T-helper 2 cell treated with Interferon-gamma antibody and Interleukin-4, amounts not matched to agents 5 μg/mL and 100 μg/mL, for 36 hours (primary cell): Measurements from ENCODE around the gene ADAMTS20.

Experiments used
- DNase-seq: peaks from one replicate; pipeline ENCODE4 v3.0.0; 2021; ENCODE audit warnings: low spot score
- H3K27ac Mint-ChIP-seq: one replicate; pipeline ENCODE4 v1.8.0; 2021; ENCODE audit warnings: mild to moderate bottlenecking, mixed read lengths
- H3K27me3 Mint-ChIP-seq: one replicate; pipeline ENCODE4 v1.8.0; 2021; ENCODE audit warnings: low read depth, mixed read lengths
- H3K36me3 Mint-ChIP-seq: one replicate; pipeline ENCODE4 v1.8.0; 2021; ENCODE audit warnings: low read depth, mixed read lengths
- H3K4me1 Mint-ChIP-seq: one replicate; pipeline ENCODE4 v1.8.0; 2021; ENCODE audit warnings: low read depth, mixed read lengths
- H3K4me3 Mint-ChIP-seq: one replicate; pipeline ENCODE4 v1.8.0; 2022; ENCODE audit warnings: mild to moderate bottlenecking, moderate library complexity, mixed read lengths
- H3K9me3 Mint-ChIP-seq: one replicate; pipeline ENCODE4 v1.8.0; 2021; ENCODE audit warnings: mixed read lengths

The ADAMTS20 gene

GRCh38 chr12:43333644-43334043 lies 218.4 kb downstream of the ADAMTS20 start:
- Mint-ChIP-seq H3K9me3 (no peaks in the 10 kb centered on the region), H3K4me3 (no peak overlapping the region)
- DNase-seq, result no peak

GRCh38 chr12:43332977-43333640 lies 218.9 kb downstream of the ADAMTS20 start:
- no peak overlapping the region for H3K27ac Mint-ChIP-seq
- DNase-seq, result no peak
- H3K9me3 Mint-ChIP-seq, result no peaks in the 10 kb centered on the region
- H3K4me3 Mint-ChIP-seq, result no peak overlapping the region
- no peaks in the 10 kb centered on the region for H3K36me3 Mint-ChIP-seq
- no peaks in the 10 kb centered on the region for H3K27me3 Mint-ChIP-seq
- no peaks in the 10 kb centered on the region for H3K4me1 Mint-ChIP-seq

More at GRCh38 chr12:43333644-43334043, 218.4 kb downstream of the ADAMTS20 start:
- Mint-ChIP-seq H3K27ac (no peak overlapping the region), H3K27me3 (no peaks in the 10 kb centered on the region), H3K4me1 (no peaks in the 10 kb centered on the region), H3K36me3 (no peaks in the 10 kb centered on the region)

GRCh38 chr12:43331935-43332334 lies 220.1 kb downstream of the ADAMTS20 start:
- Mint-ChIP-seq H3K9me3 (no peaks in the 10 kb centered on the region), H3K27me3 (no peaks in the 10 kb centered on the region), H3K36me3 (no peaks in the 10 kb centered on the region), H3K27ac (no peak overlapping the region), H3K4me3 (no peak overlapping the region), H3K4me1 (no peaks in the 10 kb centered on the region)
- no peak for DNase-seq

GRCh38 chr12:43329375-43329774 lies 222.6 kb downstream of the ADAMTS20 start:
- Mint-ChIP-seq H3K4me1 (no peaks in the 10 kb centered on the region), H3K27me3 (no peaks in the 10 kb centered on the region), H3K36me3 (no peaks in the 10 kb centered on the region), H3K4me3 (no peak overlapping the region), H3K9me3 (no peaks in the 10 kb centered on the region), H3K27ac (no peak overlapping the region)
- DNase-seq, result no peak

- no peaks in the 10 kb centered on the region for H3K4me1 Mint-ChIP-seq
- no peaks in the 10 kb centered on the region for H3K36me3 Mint-ChIP-seq
- no peaks in the 10 kb centered on the region for H3K27me3 Mint-ChIP-seq
- no peak overlapping the region for H3K4me3 Mint-ChIP-seq
- no peak overlapping the region for H3K27ac Mint-ChIP-seq
- no peaks in the 10 kb centered on the region for H3K9me3 Mint-ChIP-seq
- no peak for DNase-seq
Observed at GRCh38 chr12:43325786-43326185, 226.2 kb downstream of the ADAMTS20 start.

- Mint-ChIP-seq H3K27me3 (no peaks in the 10 kb centered on the region), H3K4me1 (no peaks in the 10 kb centered on the region), H3K36me3 (no peaks in the 10 kb centered on the region), H3K4me3 (no peak overlapping the region), H3K9me3 (no peaks in the 10 kb centered on the region), H3K27ac (no peak overlapping the region)
- DNase-seq, result no peak
Observed at GRCh38 chr12:43320281-43320680, 231.7 kb downstream of the ADAMTS20 start.

- H3K36me3 Mint-ChIP-seq, result no peaks in the 10 kb centered on the region
- no peaks in the 10 kb centered on the region for H3K9me3 Mint-ChIP-seq
- no peak overlapping the region for H3K27ac Mint-ChIP-seq
- H3K27me3 Mint-ChIP-seq, result no peaks in the 10 kb centered on the region
- H3K4me1 Mint-ChIP-seq, result no peaks in the 10 kb centered on the region
- no peak overlapping the region for H3K4me3 Mint-ChIP-seq
- DNase-seq, result no peak
Observed at GRCh38 chr12:43318021-43318420, 234.0 kb downstream of the ADAMTS20 start.

GRCh38 chr12:43317156-43317555 lies 234.8 kb downstream of the ADAMTS20 start:
- Mint-ChIP-seq H3K27ac (no peak overlapping the region), H3K9me3 (no peaks in the 10 kb centered on the region), H3K36me3 (no peaks in the 10 kb centered on the region), H3K27me3 (no peaks in the 10 kb centered on the region), H3K4me1 (no peaks in the 10 kb centered on the region), H3K4me3 (no peak overlapping the region)
- no peak for DNase-seq

- no peak for DNase-seq
- Mint-ChIP-seq H3K4me3 (no peak overlapping the region), H3K27me3 (no peaks in the 10 kb centered on the region), H3K27ac (no peak overlapping the region), H3K9me3 (no peaks in the 10 kb centered on the region), H3K4me1 (no peaks in the 10 kb centered on the region), H3K36me3 (no peaks in the 10 kb centered on the region)
Observed at GRCh38 chr12:43316520-43316919, 235.5 kb downstream of the ADAMTS20 start.

GRCh38 chr12:43315961-43316360 lies 236.0 kb downstream of the ADAMTS20 start:
- H3K27me3 Mint-ChIP-seq, result no peaks in the 10 kb centered on the region
- DNase-seq, result no peak
- no peak overlapping the region for H3K27ac Mint-ChIP-seq
- no peak overlapping the region for H3K4me3 Mint-ChIP-seq
- H3K9me3 Mint-ChIP-seq, result peaks cover 1% of the 10 kb centered on the region
- no peaks in the 10 kb centered on the region for H3K36me3 Mint-ChIP-seq
- no peaks in the 10 kb centered on the region for H3K4me1 Mint-ChIP-seq

GRCh38 chr12:43312991-43313505 lies 239.0 kb downstream of the ADAMTS20 start:
- Mint-ChIP-seq H3K4me3 (no peak overlapping the region), H3K36me3 (no peaks in the 10 kb centered on the region), H3K27ac (no peak overlapping the region), H3K27me3 (no peaks in the 10 kb centered on the region), H3K9me3 (peaks cover 6% of the 10 kb centered on the region), H3K4me1 (no peaks in the 10 kb centered on the region)
- no peak for DNase-seq

GRCh38 chr12:43310596-43310995 lies 241.4 kb downstream of the ADAMTS20 start:
- Mint-ChIP-seq H3K27ac (no peak overlapping the region), H3K27me3 (no peaks in the 10 kb centered on the region), H3K4me3 (no peak overlapping the region), H3K9me3 (peaks cover 6% of the 10 kb centered on the region), H3K36me3 (no peaks in the 10 kb centered on the region), H3K4me1 (no peaks in the 10 kb centered on the region)
- DNase-seq, result no peak

GRCh38 chr12:43309959-43310358 lies 242.0 kb downstream of the ADAMTS20 start:
- no peak for DNase-seq
- Mint-ChIP-seq H3K36me3 (no peaks in the 10 kb centered on the region), H3K9me3 (peaks cover 6% of the 10 kb centered on the region), H3K27ac (no peak overlapping the region), H3K27me3 (no peaks in the 10 kb centered on the region), H3K4me1 (no peaks in the 10 kb centered on the region), H3K4me3 (no peak overlapping the region)

GRCh38 chr12:43308776-43309175 lies 243.2 kb downstream of the ADAMTS20 start:
- no peaks in the 10 kb centered on the region for H3K4me1 Mint-ChIP-seq
- no peaks in the 10 kb centered on the region for H3K36me3 Mint-ChIP-seq
- no peak for DNase-seq
- H3K27ac Mint-ChIP-seq, result no peak overlapping the region
- no peaks in the 10 kb centered on the region for H3K27me3 Mint-ChIP-seq
- H3K4me3 Mint-ChIP-seq, result no peak overlapping the region
- peaks cover 6% of the 10 kb centered on the region for H3K9me3 Mint-ChIP-seq

- H3K4me1 Mint-ChIP-seq, result no peaks in the 10 kb centered on the region
- H3K36me3 Mint-ChIP-seq, result no peaks in the 10 kb centered on the region
- H3K27ac Mint-ChIP-seq, result no peak overlapping the region
- H3K4me3 Mint-ChIP-seq, result no peak overlapping the region
- no peaks in the 10 kb centered on the region for H3K27me3 Mint-ChIP-seq
- peaks cover 6% of the 10 kb centered on the region for H3K9me3 Mint-ChIP-seq
- no peak for DNase-seq
Observed at GRCh38 chr12:43307126-43307525, 244.9 kb downstream of the ADAMTS20 start.
